ENCODE results near the gene CHAD. TPM values are rescaled to one million over a fixed set of nuclear protein-coding genes. Genes with fewer than 3 reads are reported as not detected.

The CHAD gene
- total RNA-seq, 1 experiment from 2014 or later, result not detected

- peak; percentile 57 for DNase-seq (ENCODE audit: low spot score)
Measured at GRCh38 chr17:50458701-50459676, 9.7 kb downstream of the CHAD start.

- DNase-seq (ENCODE audit: low spot score), result peak; percentile 21
Measured at GRCh38 chr17:50458270-50458669, 10.4 kb downstream of the CHAD start.

DNA sequence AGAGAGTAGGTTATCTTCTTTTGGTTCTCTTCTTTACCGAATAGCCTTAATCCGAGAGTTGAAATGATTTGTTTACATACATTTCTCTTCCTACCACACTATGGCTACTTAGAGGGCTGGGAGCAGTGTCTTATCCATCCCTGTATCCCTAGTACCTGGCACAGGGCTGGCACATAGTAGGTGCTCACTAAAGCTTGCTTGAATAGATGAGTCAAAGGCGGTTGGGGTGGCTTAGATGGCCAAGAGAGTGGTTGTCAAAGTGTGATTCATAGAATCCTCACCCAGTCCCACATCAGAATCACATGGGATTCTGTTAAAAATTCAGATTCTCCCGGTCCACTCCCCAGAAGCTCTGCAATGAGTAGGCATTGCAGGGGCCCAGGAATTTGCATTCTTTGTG, 11.1 kb downstream of the CHAD start:
- no peak for DNase-seq (ENCODE audit: low spot score)

- no peak for DNase-seq (ENCODE audit: low spot score)
Measured at GRCh38 chr17:50453901-50454300, 14.8 kb downstream of the CHAD start.

GRCh38 chr17:50452630-50453300, 15.9 kb downstream of the CHAD start:
- no peak for DNase-seq (ENCODE audit: low spot score)

GRCh38 chr17:50451943-50452629, 16.6 kb downstream of the CHAD start:
- DNase-seq (ENCODE audit: low spot score), result no peak

DNA sequence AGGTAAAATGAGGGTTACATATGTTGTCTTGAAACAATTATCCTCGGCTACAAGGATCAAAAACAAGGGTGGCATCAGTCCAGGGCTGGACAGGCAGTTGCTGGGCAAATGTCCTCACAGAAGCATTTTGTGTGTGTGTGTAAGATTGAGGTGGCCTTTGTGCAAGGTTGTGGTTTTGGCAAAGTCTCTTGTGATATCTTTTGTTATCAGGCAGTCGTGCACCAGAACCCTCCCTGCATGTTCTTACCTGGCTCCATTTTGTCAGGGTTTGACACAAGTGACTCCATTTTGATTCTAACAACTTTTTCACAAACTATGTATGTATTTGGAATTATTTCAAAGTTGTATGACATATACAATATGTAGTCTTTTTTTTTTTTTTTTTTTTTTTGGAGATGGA, 20.0 kb downstream of the CHAD start:
- no peak for DNase-seq (ENCODE audit: low spot score)

DNA sequence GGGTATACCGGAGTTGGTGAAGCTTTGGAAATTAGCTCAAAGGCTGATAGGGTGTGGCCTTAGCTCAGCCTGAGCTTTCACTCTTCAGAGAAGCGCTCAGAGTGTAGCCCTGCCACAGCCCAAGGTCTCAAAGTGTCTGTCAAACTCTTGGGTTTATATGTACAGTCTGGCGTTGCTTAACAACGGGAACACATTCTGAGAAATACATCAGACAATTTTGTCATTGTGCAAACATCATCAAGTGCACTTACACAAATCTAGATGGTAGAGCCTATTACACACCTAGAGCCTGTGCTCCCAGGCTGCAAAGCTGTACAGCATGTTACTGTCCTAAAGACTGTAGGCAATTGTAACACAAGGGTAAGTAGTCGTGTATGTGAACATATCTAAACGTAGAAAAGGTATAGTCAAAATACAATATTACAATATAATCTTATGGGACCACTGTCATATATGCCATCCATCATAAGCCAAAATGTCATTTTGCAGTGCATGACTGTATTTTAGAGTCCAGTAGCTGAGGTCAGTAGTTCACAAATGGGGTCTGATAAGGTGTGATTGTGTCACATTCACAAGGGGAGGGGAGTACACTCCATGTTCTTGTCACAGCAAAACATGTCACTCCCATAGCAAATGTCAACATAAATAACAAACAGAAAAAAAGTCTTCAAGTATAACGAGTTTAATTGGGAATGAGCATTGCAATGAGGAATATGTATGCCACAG, 20.6 kb downstream of the CHAD start:
- no peak for DNase-seq (ENCODE audit: low spot score)

- no peak for DNase-seq (ENCODE audit: low spot score)
Measured at GRCh38 chr17:50445730-50446325, 22.9 kb downstream of the CHAD start.

GRCh38 chr17:50444841-50445715, 23.6 kb downstream of the CHAD start:
- no peak for DNase-seq (ENCODE audit: low spot score)

- DNase-seq (ENCODE audit: low spot score), result no peak
Measured at GRCh38 chr17:50443505-50443974, 25.1 kb downstream of the CHAD start.

GRCh38 chr17:50440838-50441829, 27.5 kb downstream of the CHAD start:
- DNase-seq (ENCODE audit: low spot score), result no peak

DNA sequence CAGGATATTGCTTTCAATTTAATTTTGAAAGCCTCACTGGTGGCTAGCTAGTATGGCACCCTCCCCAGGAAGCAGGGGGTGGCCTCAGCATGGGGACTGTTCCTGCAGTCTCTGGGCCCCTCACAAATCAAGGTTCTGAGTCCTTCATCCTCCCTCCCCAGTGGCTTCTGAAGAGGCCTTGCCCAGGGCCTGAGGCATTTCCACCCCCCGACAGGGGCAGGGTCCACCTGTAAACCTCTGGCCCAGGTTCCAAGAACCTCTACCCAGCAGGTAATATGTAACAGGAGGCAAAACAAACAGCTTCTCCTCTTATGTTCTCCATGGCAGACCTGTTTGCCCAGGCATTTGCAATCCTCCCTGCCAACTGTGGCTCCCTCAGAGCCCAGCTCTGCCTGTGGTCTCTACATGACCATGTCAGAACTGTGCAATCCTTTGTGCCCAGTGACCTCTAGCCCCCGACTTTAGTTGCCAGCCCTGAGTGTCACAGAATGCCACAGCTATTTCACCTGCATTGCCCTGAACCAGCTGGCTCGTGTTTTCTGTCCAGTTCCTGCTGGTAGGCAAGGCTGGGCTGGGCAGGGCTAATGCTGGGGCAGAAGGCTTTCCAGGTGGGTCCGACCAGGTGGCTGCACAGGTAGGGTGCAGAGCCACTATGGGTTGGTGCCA, 28.4 kb downstream of the CHAD start:
- DNase-seq (ENCODE audit: low spot score), result no peak

DNA sequence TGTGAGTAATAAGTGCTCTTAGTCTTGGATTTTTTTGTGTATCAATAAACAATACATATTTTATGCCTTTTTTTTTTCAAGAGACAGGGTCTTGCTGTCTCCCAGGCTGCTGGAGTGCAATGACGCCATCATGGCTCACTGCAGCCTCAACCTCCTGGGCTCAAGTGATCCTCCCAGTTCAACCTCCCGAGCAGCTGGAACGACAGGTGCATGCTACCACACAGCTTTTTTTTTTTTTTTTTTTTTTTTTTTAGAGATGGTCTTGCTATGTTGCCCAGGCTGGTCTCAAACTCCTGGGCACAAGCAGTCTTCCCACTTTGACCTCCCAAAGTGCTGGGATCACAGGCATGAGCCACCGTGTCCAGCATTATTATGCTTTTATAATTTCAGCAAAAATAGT, 29.7 kb downstream of the CHAD start:
- no peak for DNase-seq (ENCODE audit: low spot score)

DNA sequence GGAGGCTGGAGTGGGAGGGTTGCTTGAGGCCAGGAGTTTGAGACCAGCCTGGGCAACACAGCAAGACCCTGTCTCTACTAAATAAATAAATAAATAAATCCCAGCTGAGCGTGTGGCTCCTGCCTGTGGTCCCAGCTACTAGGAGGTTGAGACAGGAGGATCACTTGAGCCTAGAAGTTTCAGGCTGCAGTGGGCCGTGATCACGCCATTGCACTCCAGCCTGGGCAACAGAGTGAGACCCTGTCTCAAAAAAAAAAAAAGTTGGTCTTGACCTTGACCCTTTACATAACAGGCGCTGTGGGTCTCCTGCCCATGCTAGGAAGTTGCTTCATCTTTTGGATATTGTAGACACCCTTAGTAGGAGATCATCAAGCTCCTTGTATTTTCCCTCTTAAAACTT, 31.3 kb downstream of the CHAD start:
- no peak for DNase-seq (ENCODE audit: low spot score)

DNA sequence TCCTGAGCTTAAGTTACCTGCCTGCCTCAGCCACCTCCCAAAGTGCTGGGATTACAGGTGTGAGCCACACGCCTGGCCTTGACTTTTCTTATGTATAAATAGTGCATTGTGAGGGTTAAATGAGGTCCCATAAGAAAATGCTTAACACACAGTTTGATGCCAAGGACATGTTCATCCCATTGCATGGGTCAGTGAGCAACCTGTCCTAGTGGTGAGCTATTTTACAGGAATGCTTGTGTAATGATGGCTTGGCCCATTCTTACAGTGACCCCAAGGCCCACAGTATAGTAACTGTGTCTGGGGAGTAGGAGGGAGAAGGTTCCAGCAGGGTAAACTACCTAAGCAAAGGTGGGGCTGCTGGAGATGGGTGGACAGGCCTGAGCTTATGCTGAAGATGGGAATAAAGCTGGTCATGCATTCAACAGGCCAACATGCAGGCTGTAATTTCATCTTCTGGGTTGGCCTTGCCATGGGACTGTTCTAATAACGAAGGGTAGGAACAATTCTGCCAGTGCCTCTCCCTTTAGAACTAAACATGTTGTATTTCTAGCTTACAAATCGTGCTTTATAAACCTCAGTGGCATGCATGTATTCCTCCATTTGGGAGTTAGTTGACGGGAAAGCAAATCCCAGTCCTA, 36.4 kb downstream of the CHAD start:
- no peak for DNase-seq (ENCODE audit: low spot score)

GRCh38 chr17:50430821-50431618, 37.7 kb downstream of the CHAD start:
- no peak for DNase-seq (ENCODE audit: low spot score)

All from A172 (cell line).